ENCODE data around the gene CC2D1B. TPM values are rescaled to one million over a fixed set of nuclear protein-coding genes. Genes with fewer than 3 reads are reported as not detected.
A peak's percentile ranks its signal among the peaks of the same experiment; 100 is the strongest.

Gene CC2D1B
- total RNA-seq, 4 donors from 2014 or later = 31.0 to 45.9 (median 39.2) TPM

GRCh38 chr1:52367272-52367671 is 1.3 kb upstream of the CC2D1B start:
- H3K9me3 ChIP-seq = no peaks in the 10 kb centered on the region
- H3K36me3 ChIP-seq = peaks cover 0 to 4% (median 0%) of the 10 kb centered on the region in 4 donors
- H3K4me1 ChIP-seq = peaks cover 6 to 23% (median 17%) of the 10 kb centered on the region in 4 donors
- WGBS, 2 donors (ENCODE audit: low coverage in 1 of 2) = 90% methylated on average over 5 of the region's 5 CpGs; no CpG with 5 or more reads in 1 of the 2 donors
- H3K27me3 ChIP-seq = no peaks in the 10 kb centered on the region
- TF ChIP-seq EP300 (IDR thresholded peaks at IDR 0.05; ENCODE audit: low read depth) (no peak), POLR2AphosphoS5 (IDR thresholded peaks at IDR 0.05) (no peak), CTCF (IDR thresholded peaks at IDR 0.05) (no peak), POLR2A (IDR thresholded peaks at IDR 0.05) (no peak)
- H3K4me3 ChIP-seq = no peak overlapping the region
- no peak overlapping the region for H3K27ac ChIP-seq
- intact Hi-C loops (cut with DNase I; ENCODE audit: low total_unique reads) (no loop called here), in situ Hi-C loops (cut with MboI; ENCODE audit: low pct_ligation_motif_present in 1 of 4, low pct_unique_long_range_greater_than_20kb in 1 of 4, low sequenced_read_pairs in 3 of 4) (no loop called here)
- no peak for DNase-seq

- WGBS, 2 donors (ENCODE audit: low coverage in 1 of 2) = 14 to 20% methylated on average over 1 to 8 of the region's 8 CpGs
- H3K27ac ChIP-seq = peak overlapping the region; percentile 93 to 99 (median 96)
- in situ Hi-C loops (cut with MboI; ENCODE audit: low pct_ligation_motif_present in 1 of 4, low pct_unique_long_range_greater_than_20kb in 1 of 4, low sequenced_read_pairs in 3 of 4) = no loop called here
- peaks cover 6 to 23% (median 17%) of the 10 kb centered on the region in 4 donors for H3K4me1 ChIP-seq
- no peak for DNase-seq
- TF ChIP-seq CTCF (IDR thresholded peaks at IDR 0.05) (no peak), POLR2A (IDR thresholded peaks at IDR 0.05) (no peak), POLR2AphosphoS5 (IDR thresholded peaks at IDR 0.05) (no peak), EP300 (IDR thresholded peaks at IDR 0.05; ENCODE audit: low read depth) (no peak)
- intact Hi-C loops (cut with DNase I; ENCODE audit: low total_unique reads) = no loop called here
- H3K4me3 ChIP-seq = peak overlapping the region in 3 of 4 donors; percentile 78 to 92 (median 83)
- no peaks in the 10 kb centered on the region for H3K9me3 ChIP-seq
- H3K27me3 ChIP-seq = no peaks in the 10 kb centered on the region
- peaks cover 0 to 9% (median 3%) of the 10 kb centered on the region in 4 donors for H3K36me3 ChIP-seq
Measured at GRCh38 chr1:52366517-52366827, 467 bp upstream of the CC2D1B start.

- intact Hi-C loops (cut with DNase I; ENCODE audit: low total_unique reads) (no loop called here), in situ Hi-C loops (cut with MboI; ENCODE audit: low pct_ligation_motif_present in 1 of 4, low pct_unique_long_range_greater_than_20kb in 1 of 4, low sequenced_read_pairs in 3 of 4) (no loop called here)
- peak in 2 of 3 donors; percentile 27 to 39 for TF ChIP-seq POLR2AphosphoS5 (IDR thresholded peaks at IDR 0.05)
- TF ChIP-seq EP300 (IDR thresholded peaks at IDR 0.05; ENCODE audit: low read depth) = no peak
- DNase-seq = peak; percentile 66
- WGBS, 2 donors (ENCODE audit: low coverage in 1 of 2) = 6 to 7% methylated on average over 3 to 22 of the region's 22 CpGs
- H3K27me3 ChIP-seq = no peaks in the 10 kb centered on the region
- peaks cover 0 to 21% (median 10%) of the 10 kb centered on the region in 4 donors for H3K36me3 ChIP-seq
- H3K9me3 ChIP-seq = no peaks in the 10 kb centered on the region
- H3K4me1 ChIP-seq = peaks cover 6 to 23% (median 17%) of the 10 kb centered on the region in 4 donors
- H3K4me3 ChIP-seq = peak overlapping the region; percentile 78 to 98 (median 88)
- peak overlapping the region; percentile 93 to 99 (median 96) for H3K27ac ChIP-seq
Measured at GRCh38 chr1:52365071-52365745, 797 bp downstream of the CC2D1B start.

GRCh38 chr1:52364235-52364839 is 1.7 kb downstream of the CC2D1B start:
- peaks cover 0 to 30% (median 18%) of the 10 kb centered on the region in 4 donors for H3K36me3 ChIP-seq
- H3K4me3 ChIP-seq = no peak overlapping the region
- no peaks in the 10 kb centered on the region for H3K9me3 ChIP-seq
- DNase-seq = no peak
- peak overlapping the region; percentile 93 to 99 (median 96) for H3K27ac ChIP-seq
- intact Hi-C loops (cut with DNase I; ENCODE audit: low total_unique reads) (no loop called here), in situ Hi-C loops (cut with MboI; ENCODE audit: low pct_ligation_motif_present in 1 of 4, low pct_unique_long_range_greater_than_20kb in 1 of 4, low sequenced_read_pairs in 3 of 4) (no loop called here)
- no peaks in the 10 kb centered on the region for H3K27me3 ChIP-seq
- TF ChIP-seq EP300 (IDR thresholded peaks at IDR 0.05; ENCODE audit: low read depth) (no peak), CTCF (IDR thresholded peaks at IDR 0.05) (no peak), POLR2A (IDR thresholded peaks at IDR 0.05) (no peak), POLR2AphosphoS5 (IDR thresholded peaks at IDR 0.05) (no peak)
- H3K4me1 ChIP-seq = peaks cover 6 to 23% (median 17%) of the 10 kb centered on the region in 4 donors
- 81% methylated on average over 5 of the region's 5 CpGs; no CpG with 5 or more reads in 1 of the 2 donors for WGBS, 2 donors (ENCODE audit: low coverage in 1 of 2)
